OCI-LY3 (cell line): ENCODE measurements around the gene UCN2.

Source experiments
- EZH2phosphoT487 ChIP-seq: fragments of 200-600 bp; shearing (Covaris generic); IDR thresholded peaks from 2 replicates; pipeline ENCODE4 v1.6.1; 2018; ENCODE audit warnings: antibody characterized with exemption, mixed run types, low read depth
- TF ChIP-seq, protein P1 (sequence below): fragments of 200-600, 300-600 bp; sonication (generic); IDR thresholded peaks from 2 replicates; pipeline ENCODE4 v1.5.1; 2014; ENCODE audit warnings: antibody characterized with exemption, low read length, low read depth

- TF ChIP-seq, protein P1, sequence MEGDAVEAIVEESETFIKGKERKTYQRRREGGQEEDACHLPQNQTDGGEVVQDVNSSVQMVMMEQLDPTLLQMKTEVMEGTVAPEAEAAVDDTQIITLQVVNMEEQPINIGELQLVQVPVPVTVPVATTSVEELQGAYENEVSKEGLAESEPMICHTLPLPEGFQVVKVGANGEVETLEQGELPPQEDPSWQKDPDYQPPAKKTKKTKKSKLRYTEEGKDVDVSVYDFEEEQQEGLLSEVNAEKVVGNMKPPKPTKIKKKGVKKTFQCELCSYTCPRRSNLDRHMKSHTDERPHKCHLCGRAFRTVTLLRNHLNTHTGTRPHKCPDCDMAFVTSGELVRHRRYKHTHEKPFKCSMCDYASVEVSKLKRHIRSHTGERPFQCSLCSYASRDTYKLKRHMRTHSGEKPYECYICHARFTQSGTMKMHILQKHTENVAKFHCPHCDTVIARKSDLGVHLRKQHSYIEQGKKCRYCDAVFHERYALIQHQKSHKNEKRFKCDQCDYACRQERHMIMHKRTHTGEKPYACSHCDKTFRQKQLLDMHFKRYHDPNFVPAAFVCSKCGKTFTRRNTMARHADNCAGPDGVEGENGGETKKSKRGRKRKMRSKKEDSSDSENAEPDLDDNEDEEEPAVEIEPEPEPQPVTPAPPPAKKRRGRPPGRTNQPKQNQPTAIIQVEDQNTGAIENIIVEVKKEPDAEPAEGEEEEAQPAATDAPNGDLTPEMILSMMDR = no peak
- TF ChIP-seq EZH2phosphoT487 = no peak
Observed at GRCh38 chr3:48612309-48612708, 48.7 kb upstream of the UCN2 start.
